K562 (cell line): ENCODE results near the gene TMEM95. TPM values are rescaled to one million over a fixed set of nuclear protein-coding genes. Genes with fewer than 3 reads are reported as not detected.
A peak's percentile ranks its signal among the peaks of the same experiment; 100 is the strongest.

Experiments used
- ATAC-seq: fragments of 200-7000 bp; cut with Tn5 transposase; 3 replicates; pipeline ENCODE4 v1.9.1; 2020; ENCODE audit warnings: moderate library complexity
- BruUV-seq: library from RNA; stranded (reverse); fragments of 400-500 nt; replicated peaks from 2 replicates; lab custom pipeline; 2021; lab: Mats Ljungman, UMichigan
- CTCF ChIA-PET: fragments of 300-600 bp; formaldehyde crosslinking; extraction: SDS; loops from one replicate; lab custom pipeline; 2021; ENCODE audit warnings: low intra/inter-chr PET ratio; lab: Yijun Ruan, JAX
- POLR2A ChIA-PET: fragments of 300-600, 350-650 bp; sonication (Branson Sonifier 250); formaldehyde crosslinking; extraction: SDS; loops from one replicate; lab custom pipeline; 2021; ENCODE audit warnings: antibody characterized with exemption, inconsistent platforms; lab: Yijun Ruan, JAX
- DNase-seq, 4 experiments: peaks; one replicate each; pipeline versions ENCODE4 v3.0.0 to v3.0.0-alpha.2; 2011 to 2018; ENCODE audit warnings: low spot score in 3 of 4, mixed read lengths in 3 of 4; ENCODE audit errors: extremely low read depth in 1 of 4
- FAIRE-seq: peaks from 2 replicates; lab custom pipeline; 2011; peaks lifted over from hg19 to GRCh38; lab: Jason Lieb, UNC
- H2AFZ ChIP-seq: 2 replicates; pipeline ENCODE4 v1.6.0; 2011; ENCODE audit warnings: low read depth, low read length, control low read depth, inconsistent platforms
- H3K27ac ChIP-seq: fragments of 200-600 bp; 3 replicates; pipeline ENCODE4 v1.8.0; 2011; ENCODE audit warnings: low read depth, mild to moderate bottlenecking, control low read depth, inconsistent platforms, low read length, moderate library complexity, mixed read lengths; ENCODE audit errors: extremely low read depth
- H3K27me3 ChIP-seq, 2 experiments: fragments of 300-600 bp in 1 of 2; 2 replicates in 1 of 2; 3 replicates in 1 of 2; pipeline versions ENCODE4 v1.6.0 to v1.8.0; 2011; ENCODE audit warnings: inconsistent platforms in 2 of 2, low read length in 2 of 2, mild to moderate bottlenecking in 1 of 2, mixed read lengths in 1 of 2, moderate library complexity in 1 of 2; ENCODE audit not compliant: control insufficient read depth in 2 of 2, insufficient read depth in 2 of 2
- H3K36me3 ChIP-seq: fragments of 300-600 bp; 3 replicates; pipeline ENCODE4 v1.8.0; 2011; ENCODE audit warnings: mild to moderate bottlenecking, low read length, inconsistent platforms; ENCODE audit not compliant: control insufficient read depth, insufficient read depth
- H3K4me1 ChIP-seq, 2 experiments: fragments of 200-600 bp in 1 of 2; replicated peaks in 1 of 2; 2 replicates in 1 of 2; 3 replicates in 1 of 2; pipeline versions ENCODE4 v1.5.1 to v1.8.0; 2011; ENCODE audit warnings: inconsistent platforms in 2 of 2, low read length in 2 of 2, mild to moderate bottlenecking in 1 of 2, mixed read lengths in 1 of 2, moderate library complexity in 1 of 2; ENCODE audit not compliant: control insufficient read depth in 2 of 2, insufficient read depth in 2 of 2
- H3K4me2 ChIP-seq: 2 replicates; pipeline ENCODE4 v1.6.1; 2011; ENCODE audit warnings: low read length, control low read depth, inconsistent platforms, mixed read lengths; ENCODE audit not compliant: insufficient read depth
- H3K4me3 ChIP-seq: fragments of 200-600 bp; sonication (generic), shearing (Covaris generic); 2 replicates; pipeline ENCODE4 v1.5.1; 2016; ENCODE audit warnings: control low read depth, inconsistent platforms
- H3K79me2 ChIP-seq: fragments of 200-600 bp; 3 replicates; pipeline ENCODE4 v1.8.0; 2011; ENCODE audit warnings: low read length, inconsistent platforms; ENCODE audit not compliant: control insufficient read depth, insufficient read depth
- H3K9ac ChIP-seq, 2 experiments: 2 replicates each; pipeline versions ENCODE4 v1.6.0 to v1.6.1; 2011; ENCODE audit warnings: low read depth in 2 of 2, low read length in 2 of 2, control low read depth in 1 of 2, inconsistent platforms in 1 of 2, mild to moderate bottlenecking in 1 of 2, mixed read lengths in 1 of 2; ENCODE audit not compliant: insufficient read depth in 1 of 2
- H3K9me1 ChIP-seq: one replicate; pipeline ENCODE4 v1.6.0; 2011; ENCODE audit warnings: inconsistent platforms, mild to moderate bottlenecking, low read length, moderate library complexity; ENCODE audit not compliant: control insufficient read depth, insufficient read depth
- H3K9me3 ChIP-seq: replicated peaks from 2 replicates; pipeline ENCODE4 v1.5.1; 2011; ENCODE audit warnings: low read depth, low read length, inconsistent platforms; ENCODE audit not compliant: control insufficient read depth, insufficient read depth
- H4K20me1 ChIP-seq: replicated peaks from 2 replicates; pipeline ENCODE4 v1.6.1; 2011; ENCODE audit warnings: low read length, inconsistent platforms, mixed read lengths; ENCODE audit not compliant: control insufficient read depth, insufficient read depth
- KDM5B ChIP-seq: fragments of 200-600 bp; sonication (generic); IDR thresholded peaks from 2 replicates; pipeline ENCODE4 v1.6.1; 2012; ENCODE audit warnings: low read depth, mild to moderate bottlenecking, moderate library complexity, low read length, control low read depth, inconsistent platforms; ENCODE audit not compliant: insufficient replicate concordance
- NFIX ChIP-seq: fragments of 250-450 bp; sonication (Bioruptor Pico); IDR thresholded peaks from 2 replicates; pipeline ENCODE4 v1.4.0; 2020; ENCODE audit warnings: low read depth, mild to moderate bottlenecking, moderate library complexity
- RCOR1 ChIP-seq, 2 experiments: IDR thresholded peaks; 2 replicates each; pipeline ENCODE4 v1.6.1; 2012; ENCODE audit warnings: low read depth in 2 of 2, low read length in 2 of 2, borderline replicate concordance in 1 of 2, improper control_type of control experiment in 1 of 2
- WGBS: fragments of 100-300 bp; shearing (Covaris generic); methylation state at CpG from one replicate; pipeline ENCODE4 v1.1.6; 2016; ENCODE audit warnings: low coverage, mixed read lengths; ENCODE audit not compliant: insufficient coverage; ENCODE audit errors: missing lambda C conversion rate; 5-methylcytosine and 5-hydroxymethylcytosine counted together
- in situ Hi-C: fragments of 300-500 bp; cut with MboI; formaldehyde crosslinking; loops from 4 replicates; pipeline ENCODE4 v1.15.0; 2018; ENCODE audit warnings: inconsistent platforms, mixed read lengths
- intact Hi-C: fragments of 100-400 bp; cut with micrococcal nuclease; formaldehyde crosslinking; loops from 2 replicates; pipeline ENCODE4 v1.14.2; 2022
- polyA plus RNA-seq, 8 experiments: library from polyadenylated mRNA; depleted of rRNA in 4 of 8; stranded (reverse) in 5 of 8; unstranded in 3 of 8; fragments of >200 nt; fragmentation: Nextera tagmentation in 2 of 8; fragmentation: Illumina TruSeq in 1 of 8; extraction: Ambion mirVana in 2 of 8; extraction: Trizol in 1 of 8; gene quantifications; 2 replicates each; pipeline versions ENCODE4 v1.2.1 to v1.2.3, GENCODE V29; 2011 to 2014; ENCODE audit warnings: inconsistent platforms in 1 of 8, missing spikeins in 1 of 8
- total RNA-seq, 7 experiments: library from RNA; depleted of rRNA in 6 of 7; stranded (reverse); fragments of >200 nt in 6 of 7; fragmentation: Illumina TruSeq in 2 of 7; extraction: Trizol in 2 of 7; gene quantifications; 2 replicates each; pipeline versions ENCODE4 v1.2.1 to v1.2.3, GENCODE V29; 2011 to 2021; ENCODE audit warnings: low replicate concordance in 1 of 7

Gene TMEM95
- total and polyA plus RNA-seq, 9 of the 15 experiments (the other 6 are each of a cell fraction or from before 2014, with no cell fraction given), result not detected

- ATAC-seq, result no peak
- intact Hi-C loops, result no loop called here
- H3K9ac ChIP-seq, result peak overlapping the region in 1 of 2 experiments; percentile 55; a peak in 1 of 4 replicates
- no peaks in the 10 kb centered on the region for H3K27me3 ChIP-seq
- H4K20me1 ChIP-seq, result no peaks in the 10 kb centered on the region
- H3K9me1 ChIP-seq, result no peaks in the 10 kb centered on the region
- ChIA-PET CTCF (interaction anchor here (0.6 kb wide), 2 partner anchors 76 to 166 kb away, joined by 3 to 9 read pairs; no protein-coding TSS in a partner anchor), POLR2A (interaction anchor here (0.6 to 4.6 kb wide), 3 partner anchors 12 to 139 kb away, joined by 3 to 15 read pairs (median 6); partner anchors contain the start of gene ACAP1)
- peaks cover 8% of the 10 kb centered on the region for H3K79me2 ChIP-seq
- TF ChIP-seq KDM5B (peak; percentile 8), NFIX (no peak), RCOR1 (IDR thresholded peaks at IDR 0.05; ENCODE audit: borderline replicate concordance in 1 of 2, low read depth in 2 of 2, low read length in 2 of 2) (no peak)
- H3K4me3 ChIP-seq, result no peak overlapping the region
- H3K9me3 ChIP-seq, result no peaks in the 10 kb centered on the region
- no peak for FAIRE-seq
- in situ Hi-C loops, result no loop called here
- no peak overlapping the region for H2AFZ ChIP-seq
- H3K27ac ChIP-seq, result no peak overlapping the region
- 79% methylated on average over 12 of the region's 19 CpGs for WGBS
- no peak for DNase-seq
- H3K36me3 ChIP-seq, result no peaks in the 10 kb centered on the region
- H3K4me1 ChIP-seq, result peaks cover 3 to 64% of the 10 kb centered on the region in 2 experiments; a peak in 3 of 5 replicates
- BruUV-seq, result no TSS peak
- H3K4me2 ChIP-seq, result no peak overlapping the region
These were observed 6.3 kb upstream of the TMEM95 start for GRCh38 chr17:7348478-7349242.
